CD4-positive, alpha-beta T cell (primary cell): ENCODE results near the gene GALNT1. TPM values are rescaled to one million over a fixed set of nuclear protein-coding genes. Genes with fewer than 3 reads are reported as not detected.

Experiments used
- ATAC-seq: fragments of 200-7000 bp; cut with Tn5 transposase; one replicate; pipeline ENCODE4 v1.10.0; 2022; ENCODE audit warnings: mild to moderate bottlenecking; ENCODE audit not compliant: poor library complexity
- CTCF ChIA-PET: fragments of 350-600 bp; sonication (Branson Sonifier 250); formaldehyde crosslinking; loops from one replicate; lab custom pipeline; 2021; ENCODE audit warnings: antibody characterized with exemption, inconsistent platforms; lab: Charles Lee
- POLR2A ChIA-PET: fragments of 350-600 bp; sonication (Branson Sonifier 250); formaldehyde crosslinking; loops from one replicate; lab custom pipeline; 2021; ENCODE audit warnings: antibody characterized with exemption, inconsistent platforms; lab: Charles Lee
- DNase-seq, 14 experiments: peaks; one replicate each; pipeline ENCODE4 v3.0.0-alpha.2; 2013 to 2020; ENCODE audit warnings: mixed read lengths in 2 of 14
- H3K27ac ChIP-seq, 2 donors: one replicate each; pipeline versions ENCODE4 v1.5.1 to v1.7.0; 2013; ENCODE audit warnings: low read length in 2 of 2, low read depth in 1 of 2, mild to moderate bottlenecking in 1 of 2
- H3K27me3 ChIP-seq, 2 experiments: 1 replicate in 1 of 2; 2 replicates in 1 of 2; pipeline versions ENCODE4 v1.6.1 to v1.7.0; 2013; ENCODE audit warnings: low read length in 2 of 2, control low read depth in 1 of 2, mild to moderate bottlenecking in 1 of 2, moderate library complexity in 1 of 2; ENCODE audit not compliant: insufficient read depth in 2 of 2, control insufficient read depth in 1 of 2
- H3K36me3 ChIP-seq: one replicate; pipeline ENCODE4 v1.6.1; 2013; ENCODE audit warnings: low read length, control low read depth; ENCODE audit not compliant: insufficient read depth
- H3K4me1 ChIP-seq: one replicate; pipeline ENCODE4 v1.6.1; 2013; ENCODE audit warnings: low read length, control low read depth; ENCODE audit not compliant: insufficient read depth
- H3K4me3 ChIP-seq: one replicate; pipeline ENCODE4 v1.5.1; 2013; ENCODE audit warnings: mild to moderate bottlenecking, low read length, moderate library complexity
- H3K9me3 ChIP-seq, 2 experiments: 1 replicate in 1 of 2; 2 replicates in 1 of 2; pipeline versions ENCODE4 v1.6.1 to v1.7.0; 2013; ENCODE audit warnings: low read length in 2 of 2, mild to moderate bottlenecking in 2 of 2, control low read depth in 1 of 2, moderate library complexity in 1 of 2; ENCODE audit not compliant: control insufficient read depth in 1 of 2, insufficient read depth in 1 of 2
- H3K27ac Mint-ChIP-seq: one replicate; pipeline ENCODE4 v1.8.0; 2020; ENCODE audit warnings: mixed read lengths
- H3K27me3 Mint-ChIP-seq: one replicate; pipeline ENCODE4 v1.8.0; 2021; ENCODE audit warnings: mixed read lengths
- H3K36me3 Mint-ChIP-seq: one replicate; pipeline ENCODE4 v1.8.0; 2021; ENCODE audit warnings: low read depth, mixed read lengths
- H3K4me1 Mint-ChIP-seq: one replicate; pipeline ENCODE4 v1.8.0; 2021; ENCODE audit warnings: low read depth, mixed read lengths
- H3K4me3 Mint-ChIP-seq: one replicate; pipeline ENCODE4 v1.8.0; 2020; ENCODE audit warnings: mild to moderate bottlenecking, mixed read lengths
- H3K9me3 Mint-ChIP-seq: one replicate; pipeline ENCODE4 v1.8.0; 2020; ENCODE audit warnings: mixed read lengths
- intact Hi-C, 2 experiments: fragments of 100-400 bp; cut with DNase I in 1 of 2; cut with micrococcal nuclease in 1 of 2; formaldehyde crosslinking; loops; one replicate each; pipeline versions ENCODE4 v1.15.1 to v1.9.0; 2023 to 2025; cut with DNase I, micrococcal nuclease
- total RNA-seq, 174 experiments: library from RNA in 2 of 174; stranded (reverse) in 2 of 174; gene quantifications; one replicate each; pipeline ENCODE4 v1.2.3 and lab custom pipeline; 2021 to 2026
- TF ChIP-seq, protein P1 (sequence below): fragments of 200-600 bp; IDR thresholded peaks from one replicate; pipeline ENCODE4 v1.8.0; 2022; ENCODE audit warnings: antibody characterized with exemption, mild to moderate bottlenecking

GALNT1 gene
- total RNA-seq, 2 experiments from 2014 or later, result 16.1 to 17.9 TPM

DNA sequence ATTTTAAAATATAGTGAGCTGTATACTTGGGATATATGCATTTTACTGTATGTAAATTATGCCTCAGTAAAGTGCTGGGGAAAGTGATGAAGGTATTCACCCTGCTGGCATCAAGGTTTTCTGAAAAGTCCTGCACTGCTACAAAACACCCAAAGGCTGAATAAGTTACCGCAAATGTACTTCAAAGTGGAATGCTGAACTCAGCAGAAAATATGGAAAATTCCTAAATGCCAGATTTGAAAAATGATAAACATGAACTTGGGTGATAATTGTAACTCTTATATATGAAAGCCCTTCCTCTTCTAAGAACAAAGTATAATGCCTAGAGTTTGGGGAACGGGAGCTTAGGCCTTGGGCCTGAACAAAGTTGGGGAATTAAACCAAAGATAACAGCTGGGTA, 133.0 kb downstream of the GALNT1 start:
- ChIA-PET POLR2A (no interaction called here), CTCF (interaction anchor here (1.3 kb wide), 1 partner anchor 126 kb away, joined by 4 read pairs; no protein-coding TSS in a partner anchor)
- H3K9me3 ChIP-seq, result peaks cover 0 to 4% of the 10 kb centered on the region in 2 experiments
- H3K4me3 ChIP-seq, result no peak overlapping the region
- DNase-seq (no peak), ATAC-seq (no peak)
- peaks cover 14% of the 10 kb centered on the region for H3K9me3 Mint-ChIP-seq
- H3K4me1 Mint-ChIP-seq, result no peaks in the 10 kb centered on the region
- no peak overlapping the region for H3K27ac Mint-ChIP-seq
- no peak overlapping the region for H3K27ac ChIP-seq
- intact Hi-C loops, result no loop called here
- peaks cover 35% of the 10 kb centered on the region for H3K36me3 Mint-ChIP-seq
- H3K27me3 Mint-ChIP-seq, result no peaks in the 10 kb centered on the region
- H3K4me3 Mint-ChIP-seq, result no peak overlapping the region
- no peaks in the 10 kb centered on the region for H3K4me1 ChIP-seq
- no peaks in the 10 kb centered on the region for H3K27me3 ChIP-seq
- TF ChIP-seq, protein P1, sequence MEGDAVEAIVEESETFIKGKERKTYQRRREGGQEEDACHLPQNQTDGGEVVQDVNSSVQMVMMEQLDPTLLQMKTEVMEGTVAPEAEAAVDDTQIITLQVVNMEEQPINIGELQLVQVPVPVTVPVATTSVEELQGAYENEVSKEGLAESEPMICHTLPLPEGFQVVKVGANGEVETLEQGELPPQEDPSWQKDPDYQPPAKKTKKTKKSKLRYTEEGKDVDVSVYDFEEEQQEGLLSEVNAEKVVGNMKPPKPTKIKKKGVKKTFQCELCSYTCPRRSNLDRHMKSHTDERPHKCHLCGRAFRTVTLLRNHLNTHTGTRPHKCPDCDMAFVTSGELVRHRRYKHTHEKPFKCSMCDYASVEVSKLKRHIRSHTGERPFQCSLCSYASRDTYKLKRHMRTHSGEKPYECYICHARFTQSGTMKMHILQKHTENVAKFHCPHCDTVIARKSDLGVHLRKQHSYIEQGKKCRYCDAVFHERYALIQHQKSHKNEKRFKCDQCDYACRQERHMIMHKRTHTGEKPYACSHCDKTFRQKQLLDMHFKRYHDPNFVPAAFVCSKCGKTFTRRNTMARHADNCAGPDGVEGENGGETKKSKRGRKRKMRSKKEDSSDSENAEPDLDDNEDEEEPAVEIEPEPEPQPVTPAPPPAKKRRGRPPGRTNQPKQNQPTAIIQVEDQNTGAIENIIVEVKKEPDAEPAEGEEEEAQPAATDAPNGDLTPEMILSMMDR, result no peak
- peaks cover 2% of the 10 kb centered on the region for H3K36me3 ChIP-seq

DNA sequence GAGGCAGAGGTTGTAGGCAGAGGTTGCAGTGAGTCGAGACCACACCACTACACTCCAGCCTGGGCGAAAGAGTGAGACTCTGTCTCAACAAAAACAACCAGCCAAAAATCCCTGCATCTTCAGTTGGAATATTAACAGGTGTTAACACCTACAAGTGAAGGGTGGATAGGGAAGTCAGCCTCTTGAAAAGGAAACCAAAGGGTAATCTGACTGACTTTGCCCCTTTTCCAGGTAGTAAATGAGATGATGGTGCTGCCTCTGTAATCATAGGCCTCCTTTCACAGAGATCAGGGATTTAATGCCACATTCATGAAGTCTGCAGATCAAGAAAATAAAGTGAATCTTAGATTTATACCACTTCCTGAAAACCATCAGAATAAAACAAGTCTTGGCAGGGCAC, 133.6 kb downstream of the GALNT1 start:
- Mint-ChIP-seq H3K4me3 (no peak overlapping the region), H3K4me1 (no peaks in the 10 kb centered on the region)

DNA sequence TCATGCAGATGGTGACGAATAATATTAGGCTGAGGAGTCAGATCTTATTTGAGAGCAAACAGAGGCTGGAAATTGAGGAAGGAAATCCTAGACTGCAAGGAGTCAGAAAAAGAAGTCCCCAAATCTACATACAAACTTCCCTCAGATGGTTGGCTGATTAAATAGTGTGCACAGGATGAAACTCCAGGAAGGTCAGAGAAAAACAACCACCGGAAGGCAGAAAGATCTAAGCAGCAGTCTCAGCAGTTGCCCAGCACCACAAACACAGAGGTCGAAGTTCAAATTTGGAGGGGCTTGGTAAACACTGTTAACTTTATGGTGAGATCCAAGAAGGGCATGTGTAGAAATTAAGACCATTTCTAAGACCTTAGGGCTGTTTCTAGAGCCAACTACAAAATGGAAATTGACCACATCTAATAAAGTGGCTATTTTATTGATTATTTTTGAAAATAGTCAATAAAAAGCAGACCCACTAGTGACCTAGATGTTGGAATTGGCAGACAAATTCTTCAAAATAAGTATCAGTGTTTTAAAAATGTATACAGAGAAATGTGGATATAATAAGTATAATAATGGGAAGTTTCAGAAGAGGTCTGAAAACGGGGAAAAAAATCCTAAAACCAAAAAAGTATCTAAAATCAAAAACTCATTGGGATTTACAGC, 134.8 kb downstream of the GALNT1 start:
- POLR2A ChIA-PET, result no interaction called here
- TF ChIP-seq, protein P1, result no peak
- H3K27ac ChIP-seq, result no peak overlapping the region
- ATAC-seq (no peak), DNase-seq (no peak)
- Mint-ChIP-seq H3K36me3 (peaks cover 22% of the 10 kb centered on the region), H3K27ac (no peak overlapping the region), H3K4me1 (no peaks in the 10 kb centered on the region), H3K9me3 (peaks cover 15% of the 10 kb centered on the region), H3K4me3 (no peak overlapping the region), H3K27me3 (no peaks in the 10 kb centered on the region)
- H3K36me3 ChIP-seq, result no peaks in the 10 kb centered on the region
- intact Hi-C loops, result no loop called here
- no peaks in the 10 kb centered on the region for H3K4me1 ChIP-seq
- H3K27me3 ChIP-seq, result peaks cover 0 to 1% of the 10 kb centered on the region in 2 experiments
- H3K4me3 ChIP-seq, result no peak overlapping the region
- H3K9me3 ChIP-seq, result peaks cover 0 to 5% of the 10 kb centered on the region in 2 experiments
- CTCF ChIA-PET, result no interaction called here

More for the DNA sequence above, 133.6 kb downstream of the GALNT1 start:
- Histone ChIP-seq H3K4me1 (no peaks in the 10 kb centered on the region), H3K27ac (no peak overlapping the region), H3K9me3 (peaks cover 0 to 4% of the 10 kb centered on the region in 2 experiments), H3K4me3 (no peak overlapping the region), H3K27me3 (no peaks in the 10 kb centered on the region), H3K36me3 (no peaks in the 10 kb centered on the region)
- no peak for DNase-seq
- intact Hi-C loops, result no loop called here
- H3K27me3 Mint-ChIP-seq, result no peaks in the 10 kb centered on the region
- peaks cover 15% of the 10 kb centered on the region for H3K9me3 Mint-ChIP-seq
- TF ChIP-seq, protein P1, result no peak
- peaks cover 31% of the 10 kb centered on the region for H3K36me3 Mint-ChIP-seq
- ATAC-seq, result no peak
- no peak overlapping the region for H3K27ac Mint-ChIP-seq
- ChIA-PET CTCF (interaction anchor here (1.3 kb wide), 1 partner anchor 126 kb away, joined by 4 read pairs; no protein-coding TSS in a partner anchor), POLR2A (no interaction called here)
